Measurements from ENCODE around the gene NPAS3. TPM values are rescaled to one million over a fixed set of nuclear protein-coding genes. Genes with fewer than 3 reads are reported as not detected.

The NPAS3 gene
- total RNA-seq, 1 experiment from 2014 or later = not detected

DNA sequence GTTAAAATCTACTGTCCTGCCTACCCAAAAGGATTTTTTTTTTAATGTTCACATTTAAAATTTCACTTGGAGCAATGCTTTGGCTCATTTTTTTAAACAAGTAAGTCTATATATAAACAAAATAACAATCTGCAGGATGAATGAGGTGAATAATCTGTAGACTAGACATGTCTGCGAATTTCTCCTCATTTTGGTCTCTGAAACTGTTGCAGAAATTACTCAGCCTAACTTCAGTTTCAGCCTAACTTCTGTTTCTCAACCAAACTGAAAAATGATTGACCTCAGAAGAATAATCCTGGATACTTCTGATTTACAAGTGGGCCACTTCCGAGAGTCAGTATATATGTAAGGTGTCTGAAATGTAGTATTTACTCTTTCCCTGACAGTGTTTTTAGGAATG is 39.8 kb upstream of the NPAS3 start:
- BruUV-seq (replicated peaks) = no TSS peak

DNA sequence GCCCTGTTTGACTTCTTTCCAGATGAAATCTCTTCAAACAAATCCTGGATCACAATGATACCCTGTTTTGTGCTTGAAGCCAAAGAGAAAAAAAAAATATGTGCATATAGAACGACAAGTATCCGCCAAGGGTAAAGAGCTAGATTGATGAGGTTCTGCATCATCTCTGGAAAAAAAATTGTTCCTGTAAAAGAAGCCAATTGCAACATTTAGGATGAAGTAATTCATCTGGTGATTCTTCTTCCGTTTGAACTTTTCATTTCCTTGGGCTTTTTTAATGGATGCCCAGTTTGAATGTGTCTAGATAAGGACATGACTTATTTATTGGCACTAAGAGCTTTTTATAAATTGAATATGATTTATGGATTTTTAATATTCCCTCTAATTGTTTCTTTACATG is 38.1 kb upstream of the NPAS3 start:
- no TSS peak for BruUV-seq (replicated peaks)
- Histone ChIP-seq H3K4me1 (replicated peaks; ENCODE audit: insufficient read depth) (no peaks in the 10 kb centered on the region), H3K79me2 (ENCODE audit: low read depth) (no peaks in the 10 kb centered on the region), H2AFZ (no peak overlapping the region), H3K27me3 (ENCODE audit: insufficient read depth, low read depth) (no peaks in the 10 kb centered on the region), H3K27ac (no peak overlapping the region), H4K20me1 (ENCODE audit: insufficient read depth) (no peaks in the 10 kb centered on the region), H3F3A (ENCODE audit: insufficient read depth, low read depth) (no peaks in the 10 kb centered on the region), H3K36me3 (ENCODE audit: low read depth) (no peaks in the 10 kb centered on the region), H3K9me3 (ENCODE audit: insufficient read depth, low read depth) (no peaks in the 10 kb centered on the region), H3K4me2 (no peak overlapping the region), H3K9me2 (ENCODE audit: insufficient read depth) (no peaks in the 10 kb centered on the region), H3K4me3 (no peak overlapping the region)
- intact Hi-C loops (cut with micrococcal nuclease; ENCODE audit: unreplicated experiment) = no loop called here
- no peak for DNase-seq
- POLR2A ChIA-PET (ENCODE audit: unreplicated experiment) = no interaction called here
- CTCF ChIA-PET = no interaction called here
- TF ChIP-seq, protein P1, sequence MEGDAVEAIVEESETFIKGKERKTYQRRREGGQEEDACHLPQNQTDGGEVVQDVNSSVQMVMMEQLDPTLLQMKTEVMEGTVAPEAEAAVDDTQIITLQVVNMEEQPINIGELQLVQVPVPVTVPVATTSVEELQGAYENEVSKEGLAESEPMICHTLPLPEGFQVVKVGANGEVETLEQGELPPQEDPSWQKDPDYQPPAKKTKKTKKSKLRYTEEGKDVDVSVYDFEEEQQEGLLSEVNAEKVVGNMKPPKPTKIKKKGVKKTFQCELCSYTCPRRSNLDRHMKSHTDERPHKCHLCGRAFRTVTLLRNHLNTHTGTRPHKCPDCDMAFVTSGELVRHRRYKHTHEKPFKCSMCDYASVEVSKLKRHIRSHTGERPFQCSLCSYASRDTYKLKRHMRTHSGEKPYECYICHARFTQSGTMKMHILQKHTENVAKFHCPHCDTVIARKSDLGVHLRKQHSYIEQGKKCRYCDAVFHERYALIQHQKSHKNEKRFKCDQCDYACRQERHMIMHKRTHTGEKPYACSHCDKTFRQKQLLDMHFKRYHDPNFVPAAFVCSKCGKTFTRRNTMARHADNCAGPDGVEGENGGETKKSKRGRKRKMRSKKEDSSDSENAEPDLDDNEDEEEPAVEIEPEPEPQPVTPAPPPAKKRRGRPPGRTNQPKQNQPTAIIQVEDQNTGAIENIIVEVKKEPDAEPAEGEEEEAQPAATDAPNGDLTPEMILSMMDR (conservative IDR thresholded peaks at IDR 0.05) = no peak
- TF ChIP-seq EZH2 (IDR thresholded peaks at IDR 0.05; ENCODE audit: low read depth) = no peak

More for the DNA sequence above, 39.8 kb upstream of the NPAS3 start:
- Histone ChIP-seq H3K9me3 (ENCODE audit: insufficient read depth, low read depth) (no peaks in the 10 kb centered on the region), H3K4me2 (no peak overlapping the region), H3K27me3 (ENCODE audit: insufficient read depth, low read depth) (no peaks in the 10 kb centered on the region), H3F3A (ENCODE audit: insufficient read depth, low read depth) (no peaks in the 10 kb centered on the region), H3K4me3 (no peak overlapping the region), H3K27ac (no peak overlapping the region), H3K79me2 (ENCODE audit: low read depth) (no peaks in the 10 kb centered on the region), H3K9me2 (ENCODE audit: insufficient read depth) (no peaks in the 10 kb centered on the region), H3K36me3 (ENCODE audit: low read depth) (no peaks in the 10 kb centered on the region), H3K4me1 (replicated peaks; ENCODE audit: insufficient read depth) (no peaks in the 10 kb centered on the region), H4K20me1 (ENCODE audit: insufficient read depth) (no peaks in the 10 kb centered on the region), H2AFZ (no peak overlapping the region)
- no peak for TF ChIP-seq EZH2 (IDR thresholded peaks at IDR 0.05; ENCODE audit: low read depth)
- TF ChIP-seq, protein P1 (conservative IDR thresholded peaks at IDR 0.05) = no peak
- ChIA-PET CTCF (no interaction called here), POLR2A (ENCODE audit: unreplicated experiment) (no interaction called here)
- DNase-seq = no peak
- intact Hi-C loops (cut with micrococcal nuclease; ENCODE audit: unreplicated experiment) = no loop called here

DNA sequence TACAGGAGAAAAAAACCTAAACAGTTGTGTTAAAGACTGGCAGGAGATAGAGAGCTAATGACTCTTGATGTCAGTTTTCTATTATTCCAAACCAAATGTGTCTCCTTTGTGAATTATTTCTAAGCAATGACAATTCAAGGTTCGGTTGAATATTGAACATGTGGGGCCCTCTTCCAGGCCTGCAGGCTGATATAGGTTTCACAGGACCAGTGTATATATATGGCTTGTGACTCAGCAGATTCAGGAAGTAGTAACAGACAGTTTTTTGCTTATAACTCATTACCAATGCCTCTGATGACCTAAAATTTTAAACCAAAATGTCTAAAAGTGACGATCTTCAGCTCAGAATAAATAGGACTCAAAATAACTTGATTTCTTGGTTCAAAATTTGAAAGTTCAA is 33.7 kb upstream of the NPAS3 start:
- BruUV-seq (replicated peaks) = no TSS peak
- POLR2A ChIA-PET (ENCODE audit: unreplicated experiment) = no interaction called here
- no peaks in the 10 kb centered on the region for H3K9me2 ChIP-seq (ENCODE audit: insufficient read depth)
- TF ChIP-seq EZH2 (IDR thresholded peaks at IDR 0.05; ENCODE audit: low read depth) = no peak
- TF ChIP-seq, protein P1 (conservative IDR thresholded peaks at IDR 0.05) = no peak
- no peaks in the 10 kb centered on the region for H3K36me3 ChIP-seq (ENCODE audit: low read depth)
- DNase-seq = no peak
- no peaks in the 10 kb centered on the region for H4K20me1 ChIP-seq (ENCODE audit: insufficient read depth)
- no peaks in the 10 kb centered on the region for H3F3A ChIP-seq (ENCODE audit: insufficient read depth, low read depth)
- no peaks in the 10 kb centered on the region for H3K27me3 ChIP-seq (ENCODE audit: insufficient read depth, low read depth)
- no peak overlapping the region for H3K27ac ChIP-seq
- no peak overlapping the region for H3K4me2 ChIP-seq
- H3K4me3 ChIP-seq = no peak overlapping the region
- H3K4me1 ChIP-seq (replicated peaks; ENCODE audit: insufficient read depth) = no peaks in the 10 kb centered on the region
- CTCF ChIA-PET = no interaction called here
- intact Hi-C loops (cut with micrococcal nuclease; ENCODE audit: unreplicated experiment) = no loop called here
- H2AFZ ChIP-seq = no peak overlapping the region
- H3K79me2 ChIP-seq (ENCODE audit: low read depth) = no peaks in the 10 kb centered on the region
- H3K9me3 ChIP-seq (ENCODE audit: insufficient read depth, low read depth) = no peaks in the 10 kb centered on the region
